ENCODE measurements around the gene PPL. TPM values are rescaled to one million over a fixed set of nuclear protein-coding genes. Genes with fewer than 3 reads are reported as not detected.

The PPL gene
- total and polyA plus RNA-seq, 2 of the 8 experiments (the other 6 are each of a cell fraction or from before 2014, with no cell fraction given): 11.3 to 29.5 TPM

DNA sequence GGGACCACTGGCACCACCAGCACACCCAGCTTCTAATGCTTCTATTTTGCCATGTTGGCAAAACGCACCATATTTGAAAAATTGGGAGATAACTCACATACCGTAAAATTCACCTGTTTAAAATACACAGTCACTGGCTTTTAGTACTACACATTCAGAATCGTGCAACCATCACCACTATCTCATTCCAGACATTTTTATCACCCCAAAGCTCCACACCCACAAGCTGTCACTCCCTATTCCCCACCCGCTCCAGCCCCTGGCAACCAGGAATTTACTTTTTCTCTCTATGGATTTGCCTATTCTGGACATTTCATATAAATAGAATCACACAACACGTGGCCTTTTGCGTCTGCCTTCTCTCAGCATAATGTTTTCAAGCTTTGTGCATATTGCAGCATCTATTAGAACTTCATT, 25.0 kb downstream of the PPL start:
- H3K79me2 ChIP-seq (ENCODE audit: control insufficient read depth in 1 of 2, insufficient read depth in 2 of 2, low read length in 2 of 2): no peaks in the 10 kb centered on the region
- no peaks in the 10 kb centered on the region for H4K20me1 ChIP-seq (replicated peaks in 1 of 2; ENCODE audit: control insufficient read depth in 1 of 2, insufficient read depth in 2 of 2, low read length in 2 of 2)
- ChIA-PET CTCF (ENCODE audit: partially characterized antibody) (interaction anchor here (1.1 to 2.8 kb wide), 5 partner anchors 14 to 24 kb away, joined by 3 to 8 read pairs (median 5); no protein-coding TSS in a partner anchor), POLR2A (ENCODE audit: partially characterized antibody) (interaction anchor here (1.3 to 1.9 kb wide), 4 partner anchors 10 to 20 kb away, joined by 3 to 5 read pairs (median 4); no protein-coding TSS in a partner anchor)
- H3K4me2 ChIP-seq (ENCODE audit: insufficient read depth in 1 of 2, low read depth in 2 of 2, low read length in 2 of 2): no peak overlapping the region
- H3K4ac ChIP-seq (replicated peaks; ENCODE audit: insufficient read length, low read depth, low read length): no peak overlapping the region
- no peak overlapping the region for H2BK15ac ChIP-seq (ENCODE audit: low read length)
- H3K4me1 ChIP-seq (replicated peaks in 1 of 4; ENCODE audit: control insufficient read depth in 3 of 4, insufficient read depth in 4 of 4, low read length in 3 of 4): peaks cover 0 to 3% (median 0%) of the 10 kb centered on the region in 4 experiments; a peak in 1 of 7 replicates
- no peak overlapping the region for H2AK5ac ChIP-seq (ENCODE audit: low read depth, low read length)
- no peaks in the 10 kb centered on the region for H3K27me3 ChIP-seq (replicated peaks in 1 of 4; ENCODE audit: control insufficient read depth in 3 of 4, extremely low read depth in 1 of 4, insufficient read depth in 3 of 4, low read length in 3 of 4)
- no peak for TF ChIP-seq YY1 (IDR thresholded peaks at IDR 0.05; ENCODE audit: low read depth, low read length)
- TF ChIP-seq SP2 (IDR thresholded peaks at IDR 0.05; ENCODE audit: low read length): no peak
- TF ChIP-seq SIRT6 (IDR thresholded peaks at IDR 0.05; ENCODE audit: low read length): no peak
- TF ChIP-seq CREB1 (IDR thresholded peaks at IDR 0.05): no peak
- TF ChIP-seq CEBPB (IDR thresholded peaks at IDR 0.05; ENCODE audit: low read depth, low read length): no peak
- TF ChIP-seq TBP (IDR thresholded peaks at IDR 0.05; ENCODE audit: low read depth, low read length): no peak
- TF ChIP-seq SAP30 (IDR thresholded peaks at IDR 0.05; ENCODE audit: insufficient read depth, insufficient replicate concordance, low read length): no peak
- TF ChIP-seq CHD1 (IDR thresholded peaks at IDR 0.05; ENCODE audit: low read depth, low read length): no peak
- no peak for TF ChIP-seq EZH2 (IDR thresholded peaks at IDR 0.05; ENCODE audit: low read depth, low read length, severe bottlenecking)
- no peak for TF ChIP-seq RNF2 (IDR thresholded peaks at IDR 0.05; ENCODE audit: borderline replicate concordance, low read depth, low read length, missing control alignments, poor library complexity, severe bottlenecking)
- TF ChIP-seq, protein P1, sequence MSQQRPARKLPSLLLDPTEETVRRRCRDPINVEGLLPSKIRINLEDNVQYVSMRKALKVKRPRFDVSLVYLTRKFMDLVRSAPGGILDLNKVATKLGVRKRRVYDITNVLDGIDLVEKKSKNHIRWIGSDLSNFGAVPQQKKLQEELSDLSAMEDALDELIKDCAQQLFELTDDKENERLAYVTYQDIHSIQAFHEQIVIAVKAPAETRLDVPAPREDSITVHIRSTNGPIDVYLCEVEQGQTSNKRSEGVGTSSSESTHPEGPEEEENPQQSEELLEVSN (IDR thresholded peaks at IDR 0.05): no peak
- no peak for FAIRE-seq
- H3K79me1 ChIP-seq (ENCODE audit: low read depth, low read length): no peaks in the 10 kb centered on the region
- H2BK12ac ChIP-seq (ENCODE audit: low read depth, low read length): no peak overlapping the region
- no peak overlapping the region for H2BK20ac ChIP-seq (ENCODE audit: low read length)
- no peaks in the 10 kb centered on the region for H3K9me3 ChIP-seq (ENCODE audit: insufficient read depth in 2 of 2, low read depth in 1 of 2, low read length in 1 of 2)
- H4K8ac ChIP-seq (ENCODE audit: extremely low read depth, insufficient read depth, low read length): no peak overlapping the region
- no peaks in the 10 kb centered on the region for H3K36me3 ChIP-seq (ENCODE audit: control insufficient read depth in 2 of 4, insufficient read depth in 4 of 4, low read length in 3 of 4)
- no peak overlapping the region for H3K4me3 ChIP-seq (ENCODE audit: extremely low read depth in 1 of 4, insufficient read depth in 2 of 4, low read depth in 3 of 4, low read length in 4 of 4)
- H2BK120ac ChIP-seq (replicated peaks; ENCODE audit: low read depth, low read length): no peak overlapping the region
- no peak for DNase-seq (ENCODE audit: low read depth in 1 of 2, low spot score in 2 of 2)
- no peak overlapping the region for H3K27ac ChIP-seq (ENCODE audit: low read depth, low read length)
- H3K23ac ChIP-seq (ENCODE audit: insufficient read length): no peak overlapping the region
- H4K5ac ChIP-seq (ENCODE audit: insufficient read length, low read depth, low read length): no peak overlapping the region
- no peak overlapping the region for H2AFZ ChIP-seq (ENCODE audit: low read length)
- H3K56ac ChIP-seq (replicated peaks; ENCODE audit: insufficient read length, low read depth, low read length): no peak overlapping the region
- H3K23me2 ChIP-seq (ENCODE audit: low read depth, low read length): no peaks in the 10 kb centered on the region; the same call in 1 of the 2 replicates
- H4K91ac ChIP-seq (replicated peaks; ENCODE audit: insufficient read length, low read length): no peak overlapping the region
- 88% methylated on average over 6 of the region's 6 CpGs; no CpG with 5 or more reads in 1 of the 2 experiments for WGBS, 2 experiments (ENCODE audit: extremely low coverage in 1 of 2, insufficient coverage in 1 of 2, insufficient read length in 1 of 2, insufficient replicate concordance in 2 of 2, low coverage in 1 of 2, low lambda C conversion rate in 2 of 2, missing lambda C conversion rate in 1 of 2)
- no peak overlapping the region for H3K18ac ChIP-seq (ENCODE audit: extremely low read depth, low read length)
- H3K14ac ChIP-seq (ENCODE audit: insufficient read length): no peak overlapping the region
- H2BK5ac ChIP-seq (ENCODE audit: low read depth, low read length): no peak overlapping the region
- H3K9ac ChIP-seq (replicated peaks in 1 of 4; ENCODE audit: extremely low read depth in 1 of 4, low read depth in 3 of 4, low read length in 3 of 4): no peak overlapping the region

Measured in H1 (cell line).